ENCODE measurements around the gene WNT11. TPM values are rescaled to one million over a fixed set of nuclear protein-coding genes. Genes with fewer than 3 reads are reported as not detected.

WNT11 gene
- total RNA-seq, 2 experiments from 2014 or later: not detected

GRCh38 chr11:76157891-76158290 lies 48.4 kb downstream of the WNT11 start:
- CTCF ChIA-PET: interaction anchor here (0.6 kb wide), 1 partner anchor 496 kb away, joined by 3 read pairs; no protein-coding TSS in a partner anchor
- Mint-ChIP-seq H3K36me3 (ENCODE audit: low read depth) (no peaks in the 10 kb centered on the region), H3K27ac (no peak overlapping the region), H3K27me3 (peaks cover 4% of the 10 kb centered on the region), H3K4me3 (no peak overlapping the region), H3K9me3 (no peaks in the 10 kb centered on the region), H3K4me1 (peaks cover 9% of the 10 kb centered on the region)
- DNase-seq: no peak
- POLR2A ChIA-PET: no interaction called here

GRCh38 chr11:76156971-76157427 lies 49.3 kb downstream of the WNT11 start:
- H3K27me3 Mint-ChIP-seq: peaks cover 6% of the 10 kb centered on the region
- no peaks in the 10 kb centered on the region for H3K9me3 Mint-ChIP-seq
- H3K27ac Mint-ChIP-seq: no peak overlapping the region
- no peak overlapping the region for H3K4me3 Mint-ChIP-seq
- no peak for DNase-seq
- H3K4me1 Mint-ChIP-seq: peaks cover 18% of the 10 kb centered on the region
- ChIA-PET POLR2A (no interaction called here), CTCF (no interaction called here)
- H3K36me3 Mint-ChIP-seq (ENCODE audit: low read depth): no peaks in the 10 kb centered on the region

DNA sequence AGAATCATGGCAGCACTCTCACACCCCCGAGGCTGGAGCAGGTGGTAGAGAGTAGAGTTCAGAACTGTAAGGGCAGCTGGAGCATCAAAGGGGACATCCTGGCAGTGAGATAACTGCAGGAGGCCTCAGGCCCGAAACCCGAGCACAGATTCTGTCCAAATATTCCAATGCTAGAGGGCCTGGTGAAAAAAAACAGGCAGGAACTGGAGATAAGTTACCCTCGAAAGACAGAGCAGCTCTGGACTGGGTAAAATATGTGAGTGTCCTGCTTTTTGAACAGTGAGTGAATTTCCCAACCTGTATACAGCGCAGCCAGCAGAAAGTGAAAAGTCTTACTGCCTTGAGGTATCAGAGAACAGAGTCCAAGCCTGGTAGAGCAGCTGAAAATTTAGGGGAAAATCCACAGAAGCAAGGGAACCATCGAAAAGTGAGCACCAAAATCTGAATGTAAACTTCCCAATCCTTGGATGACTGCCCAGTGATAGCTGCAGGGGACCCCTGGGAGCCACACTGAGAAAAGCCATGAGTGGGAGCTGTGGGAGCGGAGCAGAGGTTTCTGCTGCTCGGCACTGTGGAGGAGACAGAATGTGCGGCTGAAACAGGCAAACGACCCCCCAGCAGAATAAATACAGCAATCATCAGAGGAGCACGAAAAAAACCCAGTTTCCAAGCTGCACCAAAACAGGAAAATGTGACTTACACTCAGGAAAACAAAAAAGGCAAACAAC lies 50.6 kb downstream of the WNT11 start:
- DNase-seq: no peak
- ChIA-PET CTCF (no interaction called here), POLR2A (no interaction called here)
- H3K9me3 Mint-ChIP-seq: no peaks in the 10 kb centered on the region
- peaks cover 23% of the 10 kb centered on the region for H3K4me1 Mint-ChIP-seq
- H3K4me3 Mint-ChIP-seq: no peak overlapping the region
- H3K36me3 Mint-ChIP-seq (ENCODE audit: low read depth): no peaks in the 10 kb centered on the region
- H3K27ac Mint-ChIP-seq: no peak overlapping the region
- peaks cover 10% of the 10 kb centered on the region for H3K27me3 Mint-ChIP-seq

DNA sequence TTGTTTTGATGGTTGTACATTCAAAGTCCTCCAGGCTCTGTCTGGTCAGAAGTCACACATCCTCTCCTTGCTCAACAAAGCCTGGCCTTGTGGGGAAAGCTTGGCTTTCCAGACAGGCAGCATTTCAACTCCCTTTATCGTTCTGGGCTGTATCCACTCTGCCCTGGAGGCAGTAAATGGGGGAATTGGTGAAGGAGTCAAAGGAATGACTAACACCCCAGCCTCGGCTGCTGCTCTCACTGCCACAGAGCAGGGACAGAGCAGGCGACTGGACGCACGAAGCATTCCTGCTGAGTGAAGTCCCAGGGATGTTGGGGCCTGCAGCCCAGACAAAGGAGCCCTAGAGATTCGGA lies 52.8 kb downstream of the WNT11 start:
- H3K9me3 Mint-ChIP-seq: no peaks in the 10 kb centered on the region
- no peaks in the 10 kb centered on the region for H3K36me3 Mint-ChIP-seq (ENCODE audit: low read depth)
- H3K4me3 Mint-ChIP-seq: no peak overlapping the region
- DNase-seq: no peak
- H3K27me3 Mint-ChIP-seq: peaks cover 10% of the 10 kb centered on the region
- H3K27ac Mint-ChIP-seq: no peak overlapping the region
- ChIA-PET CTCF (no interaction called here), POLR2A (no interaction called here)
- H3K4me1 Mint-ChIP-seq: peaks cover 23% of the 10 kb centered on the region

DNA sequence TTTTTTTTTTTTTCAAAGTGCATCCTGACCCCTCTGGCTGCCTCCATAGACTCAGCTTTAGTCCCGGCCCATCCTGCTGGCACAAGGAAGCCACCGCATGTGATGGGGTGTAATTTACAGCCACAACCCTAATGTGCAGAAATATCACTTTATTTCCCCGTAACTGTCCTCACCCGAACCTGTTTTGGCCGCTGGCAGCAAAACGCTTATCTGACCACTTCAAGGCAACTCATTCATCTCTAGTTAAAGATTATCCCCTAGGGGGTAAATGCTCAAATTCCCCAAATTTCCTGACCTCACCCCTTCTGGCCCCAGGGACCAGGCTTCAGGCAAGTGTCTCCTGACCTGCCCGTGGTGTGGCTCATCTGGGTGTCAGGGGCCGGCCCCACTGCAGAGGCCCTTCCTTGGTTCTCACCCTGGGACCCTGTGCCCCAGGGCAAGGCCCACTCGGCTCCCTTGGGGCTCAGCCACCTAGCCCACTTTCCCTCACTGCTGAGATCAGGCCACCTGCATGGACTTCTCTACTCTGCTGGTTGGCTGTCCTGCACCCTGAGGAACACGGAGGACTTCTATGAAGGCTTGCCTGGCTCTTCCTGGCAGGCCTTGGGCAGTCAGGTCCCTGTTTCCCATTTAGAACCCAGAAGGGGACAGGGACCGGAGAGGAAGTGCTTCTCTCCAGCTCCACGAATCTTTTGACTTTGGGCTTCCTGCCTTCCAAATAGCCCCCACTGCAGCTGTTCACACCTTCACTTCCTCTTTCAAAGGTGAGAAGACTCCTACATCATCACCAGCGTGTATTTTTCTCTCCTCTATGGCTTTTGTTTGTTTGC lies 53.3 kb downstream of the WNT11 start:
- Mint-ChIP-seq H3K4me3 (peak overlapping the region; percentile 37), H3K9me3 (no peaks in the 10 kb centered on the region), H3K36me3 (ENCODE audit: low read depth) (no peaks in the 10 kb centered on the region), H3K27me3 (peaks cover 10% of the 10 kb centered on the region), H3K4me1 (peaks cover 23% of the 10 kb centered on the region), H3K27ac (peak overlapping the region; percentile 34)
- ChIA-PET POLR2A (interaction anchor here (1.1 kb wide), 1 partner anchor 256 kb away, joined by 3 read pairs; no protein-coding TSS in a partner anchor), CTCF (interaction anchor here (0.6 to 1.7 kb wide), 28 partner anchors 7 to 677 kb away, joined by 3 to 14 read pairs (median 4); no protein-coding TSS in a partner anchor)
- no peak for DNase-seq

GRCh38 chr11:76152086-76152681 lies 54.1 kb downstream of the WNT11 start:
- no peaks in the 10 kb centered on the region for H3K9me3 Mint-ChIP-seq
- no peaks in the 10 kb centered on the region for H3K36me3 Mint-ChIP-seq (ENCODE audit: low read depth)
- CTCF ChIA-PET: interaction anchor here (0.5 to 1.7 kb wide), 33 partner anchors 8 to 1766 kb away, joined by 3 to 14 read pairs (median 4); no protein-coding TSS in a partner anchor
- peaks cover 10% of the 10 kb centered on the region for H3K27me3 Mint-ChIP-seq
- H3K27ac Mint-ChIP-seq: no peak overlapping the region
- peak; percentile 85 for DNase-seq
- H3K4me1 Mint-ChIP-seq: peaks cover 23% of the 10 kb centered on the region
- peak overlapping the region; percentile 37 for H3K4me3 Mint-ChIP-seq
- POLR2A ChIA-PET: interaction anchor here (1.1 kb wide), 1 partner anchor 255 kb away, joined by 3 read pairs; no protein-coding TSS in a partner anchor

- H3K27ac Mint-ChIP-seq: no peak overlapping the region
Measured at GRCh38 chr11:76151556-76152085, 54.7 kb downstream of the WNT11 start.

DNA sequence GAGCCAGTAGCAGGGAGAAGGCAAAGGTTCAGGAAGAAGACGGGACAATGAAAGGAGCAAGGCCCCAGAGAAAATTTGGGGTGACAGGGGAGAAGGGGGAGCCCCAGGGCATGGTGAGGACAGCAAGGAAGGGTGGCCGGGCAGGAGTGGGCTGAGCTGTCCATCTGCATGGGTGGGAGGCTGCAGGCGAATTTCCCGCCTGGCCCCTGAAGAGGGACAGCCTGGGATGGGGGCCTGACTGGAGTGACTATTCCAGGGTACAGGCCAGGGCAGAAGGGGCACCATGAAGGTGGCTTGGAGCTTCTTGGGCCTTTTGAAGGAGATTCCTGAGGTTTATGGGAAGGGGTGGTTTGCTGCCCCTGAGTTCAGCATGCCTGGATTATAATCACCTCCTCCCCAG lies 56.2 kb downstream of the WNT11 start:
- POLR2A ChIA-PET: no interaction called here
- no peak overlapping the region for H3K4me3 Mint-ChIP-seq
- peaks cover 23% of the 10 kb centered on the region for H3K4me1 Mint-ChIP-seq
- DNase-seq: no peak
- H3K27me3 Mint-ChIP-seq: peaks cover 10% of the 10 kb centered on the region
- no peaks in the 10 kb centered on the region for H3K9me3 Mint-ChIP-seq
- H3K36me3 Mint-ChIP-seq (ENCODE audit: low read depth): no peaks in the 10 kb centered on the region
- CTCF ChIA-PET: interaction anchor here (0.6 to 1.3 kb wide), 4 partner anchors 59 to 344 kb away, joined by 3 to 5 read pairs (median 4); no protein-coding TSS in a partner anchor
- H3K27ac Mint-ChIP-seq: no peak overlapping the region

More at GRCh38 chr11:76151556-76152085, 54.7 kb downstream of the WNT11 start:
- peaks cover 10% of the 10 kb centered on the region for H3K27me3 Mint-ChIP-seq
- DNase-seq: no peak
- POLR2A ChIA-PET: no interaction called here
- no peaks in the 10 kb centered on the region for H3K9me3 Mint-ChIP-seq
- H3K4me3 Mint-ChIP-seq: no peak overlapping the region
- peaks cover 23% of the 10 kb centered on the region for H3K4me1 Mint-ChIP-seq
- no peaks in the 10 kb centered on the region for H3K36me3 Mint-ChIP-seq (ENCODE audit: low read depth)
- CTCF ChIA-PET: interaction anchor here (0.5 to 1.7 kb wide), 31 partner anchors 8 to 1767 kb away, joined by 3 to 14 read pairs (median 4); no protein-coding TSS in a partner anchor

DNA sequence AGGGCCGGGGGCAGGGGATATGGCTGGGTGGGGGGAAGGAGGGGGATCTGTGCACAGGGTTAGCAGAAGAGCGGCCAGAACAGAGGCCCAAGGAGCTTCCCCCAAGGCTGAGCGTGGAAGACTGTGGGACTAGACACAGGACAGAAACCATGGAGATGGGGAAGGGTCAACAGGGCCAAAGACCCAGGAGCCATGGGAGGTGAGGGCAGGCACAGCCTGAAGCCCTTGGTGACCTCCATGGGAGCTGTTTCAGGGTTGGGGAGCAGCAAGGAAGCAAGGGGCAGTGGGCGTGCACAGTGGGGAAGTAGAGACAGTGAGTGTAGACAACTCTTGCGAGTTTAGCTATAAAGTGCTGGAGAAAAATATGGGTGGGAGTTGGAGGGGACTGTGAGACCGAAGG lies 56.6 kb downstream of the WNT11 start:
- ChIA-PET CTCF (interaction anchor here (1.0 to 1.3 kb wide), 2 partner anchors 59 to 169 kb away, joined by 3 to 4 read pairs; no protein-coding TSS in a partner anchor), POLR2A (interaction anchor here (0.6 kb wide), 1 partner anchor 230 kb away, joined by 3 read pairs; no protein-coding TSS in a partner anchor)
- no peaks in the 10 kb centered on the region for H3K36me3 Mint-ChIP-seq (ENCODE audit: low read depth)
- no peak for DNase-seq
- peaks cover 10% of the 10 kb centered on the region for H3K27me3 Mint-ChIP-seq
- H3K27ac Mint-ChIP-seq: no peak overlapping the region
- H3K9me3 Mint-ChIP-seq: no peaks in the 10 kb centered on the region
- peaks cover 23% of the 10 kb centered on the region for H3K4me1 Mint-ChIP-seq
- no peak overlapping the region for H3K4me3 Mint-ChIP-seq

GRCh38 chr11:76148941-76149613 lies 57.2 kb downstream of the WNT11 start:
- DNase-seq: no peak
- Mint-ChIP-seq H3K4me3 (no peak overlapping the region), H3K36me3 (ENCODE audit: low read depth) (no peaks in the 10 kb centered on the region), H3K27me3 (peaks cover 10% of the 10 kb centered on the region), H3K4me1 (peaks cover 23% of the 10 kb centered on the region), H3K27ac (no peak overlapping the region), H3K9me3 (no peaks in the 10 kb centered on the region)
- ChIA-PET POLR2A (interaction anchor here (0.6 kb wide), 1 partner anchor 230 kb away, joined by 3 read pairs; no protein-coding TSS in a partner anchor), CTCF (interaction anchor here (1.0 to 1.3 kb wide), 2 partner anchors 60 to 170 kb away, joined by 3 to 4 read pairs; no protein-coding TSS in a partner anchor)

DNA sequence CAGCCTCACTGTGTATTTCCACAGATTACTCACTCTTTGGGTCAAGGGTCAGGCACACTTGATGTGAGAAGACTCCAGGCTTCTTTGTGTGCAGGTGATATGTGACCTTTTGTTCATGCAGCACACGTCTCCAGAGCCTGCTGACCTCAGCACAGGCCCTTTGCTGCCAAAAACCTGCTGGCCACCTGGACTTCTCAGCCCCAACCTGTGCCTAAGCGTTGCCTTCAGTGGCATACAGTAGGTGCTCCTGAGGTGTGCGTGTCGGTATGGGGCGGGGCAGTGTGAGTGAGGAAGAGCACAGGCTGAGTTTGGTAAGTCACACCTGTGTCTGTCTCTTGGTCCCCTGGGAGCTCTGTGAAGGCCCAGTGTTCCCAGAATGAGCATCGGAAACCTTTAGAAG lies 58.1 kb downstream of the WNT11 start:
- Mint-ChIP-seq H3K4me1 (peaks cover 17% of the 10 kb centered on the region), H3K4me3 (no peak overlapping the region), H3K27ac (no peak overlapping the region), H3K27me3 (peaks cover 6% of the 10 kb centered on the region), H3K36me3 (ENCODE audit: low read depth) (no peaks in the 10 kb centered on the region), H3K9me3 (no peaks in the 10 kb centered on the region)
- POLR2A ChIA-PET: no interaction called here
- no peak for DNase-seq
- CTCF ChIA-PET: no interaction called here

Data from activated CD4-positive, alpha-beta T cell treated with anti-CD3 and anti-CD28 coated beads, Interleukin-2, amount 10 ng/mL, durations not matched to agents 7 days and 5 days (primary cell).